HepG2 (cell line): ENCODE data around the gene RBP7. TPM values are rescaled to one million over a fixed set of nuclear protein-coding genes. Genes with fewer than 3 reads are reported as not detected.
A peak's percentile ranks its signal among the peaks of the same experiment; 100 is the strongest.

ENCODE experiments used
- ATAC-seq: fragments of 200-7000 bp; cut with Tn5 transposase; 3 replicates; pipeline ENCODE4 v1.9.1; 2020; ENCODE audit warnings: mild to moderate bottlenecking, moderate library complexity
- BruUV-seq: library from RNA; stranded (reverse); fragments of 400-500 nt; replicated peaks from 2 replicates; lab custom pipeline; 2021; lab: Mats Ljungman, UMichigan
- CTCF ChIA-PET: fragments of 300-600 bp; formaldehyde crosslinking; extraction: SDS; loops from one replicate; lab custom pipeline; 2021; ENCODE audit warnings: low total read pairs, inconsistent platforms, low intra/inter-chr PET ratio; lab: Yijun Ruan, JAX
- POLR2A ChIA-PET: fragments of 350-600 bp; sonication (Branson Sonifier 250); formaldehyde crosslinking; loops from one replicate; lab custom pipeline; 2020; ENCODE audit warnings: antibody characterized with exemption, inconsistent platforms; lab: Yijun Ruan, JAX
- DNase-seq: peaks from one replicate; pipeline ENCODE4 v3.0.0-alpha.2; 2015; ENCODE audit warnings: low spot score
- FAIRE-seq: peaks from 3 replicates; lab custom pipeline; 2011; peaks lifted over from hg19 to GRCh38; lab: Jason Lieb, UNC
- H2AFZ ChIP-seq: one replicate; pipeline ENCODE4 v1.6.1; 2011; ENCODE audit warnings: low read length, inconsistent platforms
- H3K27ac ChIP-seq: fragments of 300-600 bp; 3 replicates; pipeline ENCODE4 v1.8.0; 2011; ENCODE audit warnings: mixed run types, mild to moderate bottlenecking, mixed read lengths, low read length, inconsistent platforms; ENCODE audit not compliant: insufficient read depth; ENCODE audit errors: extremely low read length
- H3K27me3 ChIP-seq, 2 experiments: fragments of 200-600 bp in 1 of 2; 2 replicates in 1 of 2; 3 replicates in 1 of 2; pipeline versions ENCODE4 v1.6.0 to v1.8.0; 2011; ENCODE audit warnings: low read length in 2 of 2, mild to moderate bottlenecking in 2 of 2, moderate library complexity in 2 of 2, inconsistent platforms in 1 of 2; ENCODE audit not compliant: insufficient read depth in 2 of 2, control insufficient read depth in 1 of 2
- H3K36me3 ChIP-seq, 2 experiments: fragments of 200-600 bp in 1 of 2; replicated peaks in 1 of 2; 2 replicates in 1 of 2; 3 replicates in 1 of 2; pipeline versions ENCODE4 v1.5.1 to v1.8.0; 2011; ENCODE audit warnings: low read length in 2 of 2, inconsistent platforms in 1 of 2; ENCODE audit not compliant: insufficient read depth in 2 of 2, control insufficient read depth in 1 of 2
- H3K4me1 ChIP-seq: 2 replicates; pipeline ENCODE4 v1.5.1; 2012; ENCODE audit warnings: low read length, inconsistent platforms; ENCODE audit not compliant: insufficient read depth
- H3K4me2 ChIP-seq: 2 replicates; pipeline ENCODE4 v1.6.0; 2011; ENCODE audit warnings: low read depth, low read length, inconsistent platforms
- H3K4me3 ChIP-seq, 3 experiments: fragments of 200-600 bp in 1 of 3; sonication (generic), shearing (Covaris generic) in 1 of 3; replicated peaks in 1 of 3; 2 replicates each; pipeline ENCODE4 v1.5.1; 2011 to 2016; ENCODE audit warnings: low read length in 3 of 3, inconsistent platforms in 2 of 3, low read depth in 2 of 3, mild to moderate bottlenecking in 2 of 3, control low read depth in 1 of 3, mixed read lengths in 1 of 3; ENCODE audit not compliant: insufficient read depth in 1 of 3
- H3K79me2 ChIP-seq: one replicate; pipeline ENCODE4 v1.6.1; 2011; ENCODE audit warnings: low read length, inconsistent platforms; ENCODE audit not compliant: insufficient read depth
- H3K9ac ChIP-seq: 2 replicates; pipeline ENCODE4 v1.6.0; 2011; ENCODE audit warnings: mild to moderate bottlenecking, low read depth, low read length, inconsistent platforms; ENCODE audit not compliant: insufficient read depth
- H3K9me3 ChIP-seq: 2 replicates; pipeline ENCODE4 v1.5.1; 2012; ENCODE audit warnings: mild to moderate bottlenecking, low read length
- H4K20me1 ChIP-seq: 2 replicates; pipeline ENCODE4 v1.6.0; 2011; ENCODE audit warnings: inconsistent platforms, mild to moderate bottlenecking, low read length, moderate library complexity; ENCODE audit not compliant: insufficient read depth
- WGBS: methylation state at CpG from one replicate; pipeline ENCODE4 v1.1.6; 2017; ENCODE audit warnings: low lambda C conversion rate; 5-methylcytosine and 5-hydroxymethylcytosine counted together
- in situ Hi-C: cut with HindIII; loops from 2 replicates; pipeline ENCODE4 v1.10.0; 2017; ENCODE audit warnings: low pct_unique_long_range_greater_than_20kb; ENCODE audit not compliant: extremely low pct_ligation_motif_present
- intact Hi-C: fragments of 100-400 bp; cut with micrococcal nuclease; formaldehyde crosslinking; loops from one replicate; pipeline ENCODE4 v1.10.0; 2022; ENCODE audit not compliant: unreplicated experiment
- polyA plus RNA-seq, 8 experiments: library from polyadenylated mRNA; depleted of rRNA in 3 of 8; stranded (reverse) in 7 of 8; unstranded in 1 of 8; fragments of >200 nt; fragmentation: Illumina TruSeq in 4 of 8; extraction: Trizol in 4 of 8; gene quantifications; 2 replicates each; pipeline versions ENCODE4 v1.2.1 to v1.2.3, GENCODE V29; 2011 to 2016; ENCODE audit warnings: low read depth in 4 of 8, missing spikeins in 1 of 8, mixed read lengths in 1 of 8; ENCODE audit not compliant: insufficient read depth in 1 of 8
- total RNA-seq, 5 experiments: library from RNA; depleted of rRNA; stranded (reverse); fragments of >200 nt; fragmentation: Illumina TruSeq; extraction: Trizol; gene quantifications; 2 replicates each; pipeline ENCODE4 v1.2.3, GENCODE V29; 2016; ENCODE audit warnings: low read depth in 1 of 5
- TF ChIP-seq, protein P1 (sequence below), 2 experiments: sonication (generic) in 1 of 2; formaldehyde crosslinking in 1 of 2; IDR thresholded peaks; 2 replicates each; pipeline versions ENCODE4 v1.5.1 to v1.6.1; 2011 to 2020; ENCODE audit warnings: borderline replicate concordance in 1 of 2, low read depth in 1 of 2, low read length in 1 of 2, mild to moderate bottlenecking in 1 of 2, missing genetic modification reagents in 1 of 2, moderate library complexity in 1 of 2
- TF ChIP-seq, protein P2 (sequence below): sonication (generic); formaldehyde crosslinking; IDR thresholded peaks from 2 replicates; pipeline ENCODE4 v1.4.0; 2020; ENCODE audit warnings: missing genetic modification reagents

The RBP7 gene
- total and polyA plus RNA-seq, 2 of the 13 experiments (the other 11 are each of a cell fraction or from before 2014, with no cell fraction given): 1.6 to 2.0 TPM

DNA sequence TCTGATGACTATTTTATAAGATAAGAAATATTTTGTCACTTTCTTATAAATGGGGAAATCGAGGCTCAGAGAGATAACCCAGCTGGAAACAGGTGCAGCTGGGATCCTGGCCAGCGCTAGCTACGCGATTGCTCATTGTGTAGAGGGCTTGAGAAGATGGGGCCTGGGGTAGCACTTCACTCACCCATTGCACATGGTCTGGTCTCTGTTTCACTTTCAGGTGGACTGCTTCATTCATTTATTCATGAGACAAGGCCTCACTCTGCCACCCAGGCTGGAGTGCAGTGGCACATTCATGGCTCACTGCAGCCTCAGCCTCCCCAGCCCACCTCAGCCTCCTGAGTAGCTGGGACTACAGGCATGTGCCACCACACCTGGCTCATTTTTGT, 59.6 kb downstream of the RBP7 start:
- CTCF ChIA-PET: no interaction called here
- TF ChIP-seq, protein P1, sequence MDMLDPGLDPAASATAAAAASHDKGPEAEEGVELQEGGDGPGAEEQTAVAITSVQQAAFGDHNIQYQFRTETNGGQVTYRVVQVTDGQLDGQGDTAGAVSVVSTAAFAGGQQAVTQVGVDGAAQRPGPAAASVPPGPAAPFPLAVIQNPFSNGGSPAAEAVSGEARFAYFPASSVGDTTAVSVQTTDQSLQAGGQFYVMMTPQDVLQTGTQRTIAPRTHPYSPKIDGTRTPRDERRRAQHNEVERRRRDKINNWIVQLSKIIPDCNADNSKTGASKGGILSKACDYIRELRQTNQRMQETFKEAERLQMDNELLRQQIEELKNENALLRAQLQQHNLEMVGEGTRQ (IDR thresholded peaks at IDR 0.05; ENCODE audit: low read depth, low read length): no peak
- TF ChIP-seq, protein P1 (CRISPR knock-in tag; IDR thresholded peaks at IDR 0.05; ENCODE audit: borderline replicate concordance): no peak
- TF ChIP-seq, protein P2, sequence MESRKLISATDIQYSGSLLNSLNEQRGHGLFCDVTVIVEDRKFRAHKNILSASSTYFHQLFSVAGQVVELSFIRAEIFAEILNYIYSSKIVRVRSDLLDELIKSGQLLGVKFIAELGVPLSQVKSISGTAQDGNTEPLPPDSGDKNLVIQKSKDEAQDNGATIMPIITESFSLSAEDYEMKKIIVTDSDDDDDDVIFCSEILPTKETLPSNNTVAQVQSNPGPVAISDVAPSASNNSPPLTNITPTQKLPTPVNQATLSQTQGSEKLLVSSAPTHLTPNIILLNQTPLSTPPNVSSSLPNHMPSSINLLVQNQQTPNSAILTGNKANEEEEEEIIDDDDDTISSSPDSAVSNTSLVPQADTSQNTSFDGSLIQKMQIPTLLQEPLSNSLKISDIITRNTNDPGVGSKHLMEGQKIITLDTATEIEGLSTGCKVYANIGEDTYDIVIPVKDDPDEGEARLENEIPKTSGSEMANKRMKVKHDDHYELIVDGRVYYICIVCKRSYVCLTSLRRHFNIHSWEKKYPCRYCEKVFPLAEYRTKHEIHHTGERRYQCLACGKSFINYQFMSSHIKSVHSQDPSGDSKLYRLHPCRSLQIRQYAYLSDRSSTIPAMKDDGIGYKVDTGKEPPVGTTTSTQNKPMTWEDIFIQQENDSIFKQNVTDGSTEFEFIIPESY (CRISPR knock-in tag): peak; percentile 70; the same call in 1 of the 2 replicates
- no peaks in the 10 kb centered on the region for H3K9me3 ChIP-seq
- POLR2A ChIA-PET: interaction anchor here (0.8 to 1.0 kb wide), 3 partner anchors 24 to 115 kb away, joined by 3 to 5 read pairs (median 3); partner anchors contain the start of genes LZIC, NMNAT1 and UBE4B
- H2AFZ ChIP-seq: no peak overlapping the region
- DNase-seq (no peak), FAIRE-seq (no peak), ATAC-seq (peak; percentile 22; the same call in 1 of the 3 replicates)
- H3K27ac ChIP-seq: peak overlapping the region; percentile 31
- peaks cover 3 to 12% of the 10 kb centered on the region in 2 experiments; a peak in 2 of 5 replicates for H3K36me3 ChIP-seq
- peaks cover 18% of the 10 kb centered on the region for H4K20me1 ChIP-seq
- H3K4me2 ChIP-seq: peak overlapping the region; percentile 52; the same call in 1 of the 2 replicates
- no peaks in the 10 kb centered on the region for H3K27me3 ChIP-seq
- H3K9ac ChIP-seq: no peak overlapping the region
- peaks cover 23% of the 10 kb centered on the region for H3K4me1 ChIP-seq
- intact Hi-C loops (no loop called here), in situ Hi-C loops (no loop called here)
- no peak overlapping the region for H3K4me3 ChIP-seq
- peaks cover 37% of the 10 kb centered on the region for H3K79me2 ChIP-seq
- BruUV-seq: no TSS peak
- 81% methylated on average over 4 of the region's 4 CpGs for WGBS
